ENCODE measurements around the gene UGGT2.
"Not testable (repeated sequence)": the region's sequence is repeated elsewhere in the genome, so short reads cannot be mapped to it uniquely, and the experiment has no call there.

Gene UGGT2

DNA sequence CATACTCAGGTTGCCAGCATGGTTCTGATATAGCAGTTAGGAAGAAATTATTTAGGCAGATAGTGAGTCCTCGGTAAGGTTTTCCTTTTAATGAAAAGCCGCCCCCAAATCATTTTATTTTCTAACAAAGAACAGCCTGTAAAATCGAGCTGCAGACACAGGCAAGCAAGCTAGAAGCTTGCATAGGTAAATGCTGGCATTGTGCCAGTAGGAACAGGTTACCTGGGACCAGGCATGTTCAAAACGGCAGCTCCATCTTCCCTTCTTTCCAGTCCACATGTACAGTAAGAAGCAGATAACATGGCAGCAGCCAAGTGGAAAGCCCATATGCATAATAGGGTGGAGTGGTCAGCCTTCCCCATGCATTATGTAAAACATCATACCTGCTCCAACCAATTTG lies 71.1 kb downstream of the UGGT2 start:
- no peak for DNase-seq (ENCODE audit: low read depth in 2 of 3, low spot score in 2 of 3)

DNA sequence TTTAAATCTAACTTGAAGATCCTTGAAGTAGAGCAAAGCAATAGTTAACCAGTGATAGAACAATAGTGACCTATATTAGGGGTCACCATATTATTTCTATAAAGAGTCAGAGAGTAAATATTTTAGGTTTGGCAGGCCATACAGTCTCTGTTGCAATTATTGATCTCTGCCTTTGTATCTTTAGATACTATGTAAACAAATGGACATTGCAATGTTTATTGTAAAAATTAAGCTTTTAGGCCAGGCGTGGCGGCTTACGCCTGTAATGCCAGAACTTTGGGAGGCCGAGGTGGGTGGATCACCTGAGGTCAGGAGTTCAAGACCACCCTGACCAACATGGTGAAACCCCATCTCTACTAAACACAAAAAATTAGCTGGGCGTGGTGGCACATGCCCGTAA lies 80.5 kb downstream of the UGGT2 start:
- DNase-seq (ENCODE audit: low read depth in 2 of 3, low spot score in 2 of 3) = not testable (repeated sequence)

DNA sequence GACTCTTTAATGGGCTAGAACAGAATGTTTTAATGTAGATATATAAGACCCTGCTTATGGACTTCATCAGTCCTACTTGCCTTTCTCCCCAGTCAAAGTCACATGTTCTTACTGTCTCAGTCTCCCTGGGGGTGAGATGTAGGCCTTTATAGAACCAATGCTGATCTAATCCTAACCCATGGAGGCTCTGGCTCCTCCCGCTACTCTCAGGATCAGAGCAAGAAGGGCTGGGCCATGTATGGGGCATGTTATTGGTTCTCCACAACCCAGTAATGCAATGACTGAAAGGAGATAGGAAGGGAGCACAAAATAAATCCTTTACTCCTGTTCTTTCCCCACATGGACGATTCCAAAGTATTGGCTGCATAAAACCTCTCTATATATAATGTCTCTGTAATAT lies 82.3 kb downstream of the UGGT2 start:
- no peak for DNase-seq (ENCODE audit: low read depth in 2 of 3, low spot score in 2 of 3)

DNA sequence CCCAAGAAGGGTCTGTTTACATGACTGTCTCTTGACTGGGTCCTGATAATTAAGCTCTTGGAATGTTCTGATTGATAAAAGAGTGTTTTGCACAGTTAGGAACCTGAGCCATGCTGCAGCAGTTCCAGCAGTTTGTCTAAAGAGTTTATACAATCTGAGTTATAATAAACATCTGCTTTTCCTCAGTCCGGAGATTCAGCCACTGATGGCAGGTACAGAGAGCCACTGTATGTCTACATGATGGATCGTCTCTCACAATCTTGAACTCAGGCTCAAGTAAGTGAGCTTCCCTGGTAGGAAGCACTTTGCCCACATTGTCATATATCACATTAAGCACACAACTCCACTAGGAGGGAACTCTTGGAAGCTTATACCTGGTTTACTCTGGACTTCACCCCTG lies 84.3 kb downstream of the UGGT2 start:
- no peak for DNase-seq (ENCODE audit: low read depth in 2 of 3, low spot score in 2 of 3)

DNA sequence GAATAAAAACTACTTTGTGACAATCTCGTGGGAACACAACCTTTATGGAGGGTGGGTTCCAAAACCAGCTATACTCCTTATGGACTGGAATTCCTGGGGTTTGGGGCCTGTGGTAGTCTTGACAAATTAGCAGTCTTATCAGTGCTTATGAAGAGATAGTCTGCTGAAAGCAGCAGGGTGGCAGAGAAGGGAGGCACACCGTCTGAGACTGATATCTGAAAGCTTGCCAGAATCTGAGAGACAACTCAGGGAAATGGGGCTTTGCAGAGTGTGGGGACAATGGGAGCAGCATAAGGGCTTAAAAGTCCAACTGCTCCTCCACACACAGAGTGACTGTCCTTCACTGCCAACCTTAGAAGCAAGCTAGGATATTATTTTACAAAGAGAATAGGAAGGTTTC lies 95.9 kb downstream of the UGGT2 start:
- DNase-seq (ENCODE audit: low read depth in 2 of 3, low spot score in 2 of 3) = no peak

DNA sequence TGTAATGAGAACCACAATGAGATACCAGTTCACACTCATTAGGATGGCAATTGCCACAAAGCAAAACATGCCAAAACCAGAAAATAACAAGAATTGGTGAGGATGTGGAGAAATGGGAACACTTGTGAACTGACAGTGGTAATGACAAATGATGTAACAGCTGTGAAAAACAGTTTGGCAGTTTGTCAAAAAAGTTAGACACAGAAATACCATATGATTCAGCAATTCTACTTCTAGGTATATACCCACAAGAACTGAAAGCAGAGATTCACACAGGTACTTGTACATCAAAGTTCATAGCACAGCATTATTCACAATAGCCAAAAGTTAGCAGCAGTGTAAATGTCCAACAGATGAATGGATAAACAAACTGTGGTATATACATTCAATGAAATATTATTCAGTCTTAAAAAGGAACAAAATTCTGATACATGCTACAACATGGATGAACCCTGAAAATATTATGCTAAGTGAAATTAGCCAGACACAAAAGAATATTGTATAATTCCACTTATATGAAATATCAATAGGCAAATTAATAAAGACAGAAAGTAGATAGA lies 96.5 kb downstream of the UGGT2 start:
- no peak for DNase-seq (ENCODE audit: low read depth in 2 of 3, low spot score in 2 of 3)

DNA sequence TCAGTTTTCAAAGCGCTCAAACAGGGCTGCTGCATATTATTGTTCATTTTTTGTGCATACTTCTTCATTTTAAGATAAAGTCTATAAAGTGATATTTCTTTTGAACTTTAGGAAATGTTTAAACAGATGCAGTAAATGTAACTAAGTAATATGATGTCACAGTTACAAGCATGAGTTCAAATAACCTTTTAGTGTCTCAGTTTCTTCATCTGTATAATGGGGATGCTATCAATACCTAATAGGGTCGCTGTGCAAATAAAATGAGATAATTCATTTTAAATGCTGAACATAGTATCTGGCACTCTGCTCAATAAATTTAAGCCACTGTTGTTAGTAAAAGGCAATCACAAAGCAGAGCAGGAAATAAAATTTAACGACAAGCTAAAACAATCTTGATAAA lies 97.5 kb downstream of the UGGT2 start:
- DNase-seq (ENCODE audit: low read depth in 2 of 3, low spot score in 2 of 3) = no peak

DNA sequence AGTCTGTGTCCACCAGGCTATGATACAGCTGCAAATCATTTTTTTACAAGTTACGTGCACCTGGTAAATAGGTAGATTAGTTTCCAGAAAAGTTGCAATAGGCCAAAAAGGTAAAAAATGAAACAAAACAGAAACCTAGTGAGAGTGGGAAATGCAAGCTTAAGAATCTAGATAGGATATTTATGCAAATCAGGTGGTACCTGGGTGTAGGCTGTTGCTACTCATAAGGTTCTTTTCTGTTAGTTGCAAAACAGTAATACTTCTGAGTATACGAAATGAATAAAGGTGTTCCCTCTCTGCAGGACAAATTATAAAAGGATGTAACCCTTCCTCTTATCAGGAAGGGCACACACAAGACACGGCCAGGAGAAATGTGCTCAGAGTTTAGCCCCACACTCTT lies 97.9 kb downstream of the UGGT2 start:
- no peak for DNase-seq (ENCODE audit: low read depth in 2 of 3, low spot score in 2 of 3)

DNA sequence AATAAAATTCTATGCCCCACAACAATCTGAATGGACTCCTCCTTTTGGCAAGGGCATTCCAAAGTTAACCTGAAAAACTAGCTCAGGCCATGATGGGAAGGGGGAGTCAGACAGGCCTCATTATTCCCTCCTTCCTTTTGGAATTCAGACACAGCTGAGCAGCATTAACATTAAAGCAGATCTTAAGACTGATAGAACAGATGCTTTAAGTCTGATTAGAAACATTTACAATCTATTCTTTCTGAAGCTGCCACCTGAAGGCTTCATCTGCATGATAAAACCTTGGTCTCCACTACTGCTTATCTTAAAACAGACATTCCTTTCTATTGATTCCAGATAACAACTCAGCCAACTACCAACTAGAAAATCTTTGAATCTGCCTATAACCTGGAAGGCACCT lies 98.9 kb downstream of the UGGT2 start:
- DNase-seq (ENCODE audit: low read depth in 2 of 3, low spot score in 2 of 3) = no peak

DNA sequence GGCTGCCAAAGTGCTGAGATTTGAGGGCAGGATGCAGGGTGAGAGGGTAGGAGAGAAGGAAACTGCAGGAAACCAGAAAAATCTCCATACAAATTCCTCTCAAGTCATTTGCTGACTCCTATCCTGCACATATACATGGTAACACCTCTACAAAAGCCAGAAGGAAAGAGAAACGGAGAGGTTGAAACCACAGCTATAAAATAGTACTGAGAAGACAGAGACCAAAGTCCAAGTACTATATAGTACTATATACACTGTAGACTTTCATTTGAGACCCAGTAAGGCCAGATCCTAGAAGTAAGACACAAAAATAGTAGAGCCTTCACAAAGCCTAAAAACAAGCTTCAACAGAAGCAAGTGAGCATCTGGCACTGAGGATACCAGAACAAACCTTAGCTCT lies 103.1 kb downstream of the UGGT2 start:
- no peak for DNase-seq (ENCODE audit: low read depth in 2 of 3, low spot score in 2 of 3)

DNA sequence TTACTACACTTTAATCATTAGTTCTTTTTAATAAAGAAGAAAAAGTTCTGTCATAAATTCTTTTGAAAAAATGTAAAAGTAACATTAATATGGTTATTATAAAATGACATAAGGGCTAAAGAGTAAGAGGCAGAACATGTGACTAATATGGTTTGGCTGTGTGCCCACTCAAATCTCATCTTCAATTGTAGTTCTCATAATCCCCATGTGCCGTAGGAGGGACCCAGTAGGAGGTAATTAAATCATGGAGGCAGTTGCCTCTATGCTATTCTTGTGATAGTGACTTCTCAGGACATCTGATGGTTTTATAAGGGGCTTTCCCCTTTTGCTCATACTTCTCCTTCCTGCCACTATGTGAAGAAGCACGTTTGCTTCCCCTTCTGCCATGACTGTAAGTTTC lies 104.5 kb downstream of the UGGT2 start:
- DNase-seq (ENCODE audit: low read depth in 2 of 3, low spot score in 2 of 3) = no peak

DNA sequence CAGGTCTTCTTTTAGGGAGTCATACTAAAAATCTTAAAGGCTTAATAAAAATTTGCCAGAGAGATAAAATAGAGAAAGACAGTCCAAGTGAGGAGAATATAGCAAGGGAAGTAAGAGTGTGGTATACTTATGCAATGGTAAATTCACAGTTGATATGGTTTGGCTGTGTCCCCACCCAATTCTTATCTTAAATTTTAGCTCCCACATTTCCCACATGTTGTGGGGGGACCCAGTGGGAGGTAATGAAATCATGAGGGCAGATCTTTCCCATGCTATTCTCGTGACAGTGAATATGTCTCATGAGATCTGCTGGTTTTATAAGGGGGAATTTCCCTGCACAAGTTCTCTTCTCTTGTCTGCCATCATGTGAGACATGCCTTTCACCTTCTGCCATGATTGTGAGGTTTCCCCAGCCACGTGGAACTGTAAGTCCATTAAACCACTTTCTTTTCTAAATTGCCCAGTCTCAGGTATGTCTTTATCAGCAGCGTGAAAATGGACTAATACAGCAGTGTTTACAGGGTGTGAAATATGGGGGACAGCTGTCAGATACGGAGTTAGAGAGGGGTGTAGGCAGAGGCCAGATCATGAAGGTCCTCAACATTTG lies 115.4 kb downstream of the UGGT2 start:
- no peak for DNase-seq (ENCODE audit: low read depth in 2 of 3, low spot score in 2 of 3)

DNA sequence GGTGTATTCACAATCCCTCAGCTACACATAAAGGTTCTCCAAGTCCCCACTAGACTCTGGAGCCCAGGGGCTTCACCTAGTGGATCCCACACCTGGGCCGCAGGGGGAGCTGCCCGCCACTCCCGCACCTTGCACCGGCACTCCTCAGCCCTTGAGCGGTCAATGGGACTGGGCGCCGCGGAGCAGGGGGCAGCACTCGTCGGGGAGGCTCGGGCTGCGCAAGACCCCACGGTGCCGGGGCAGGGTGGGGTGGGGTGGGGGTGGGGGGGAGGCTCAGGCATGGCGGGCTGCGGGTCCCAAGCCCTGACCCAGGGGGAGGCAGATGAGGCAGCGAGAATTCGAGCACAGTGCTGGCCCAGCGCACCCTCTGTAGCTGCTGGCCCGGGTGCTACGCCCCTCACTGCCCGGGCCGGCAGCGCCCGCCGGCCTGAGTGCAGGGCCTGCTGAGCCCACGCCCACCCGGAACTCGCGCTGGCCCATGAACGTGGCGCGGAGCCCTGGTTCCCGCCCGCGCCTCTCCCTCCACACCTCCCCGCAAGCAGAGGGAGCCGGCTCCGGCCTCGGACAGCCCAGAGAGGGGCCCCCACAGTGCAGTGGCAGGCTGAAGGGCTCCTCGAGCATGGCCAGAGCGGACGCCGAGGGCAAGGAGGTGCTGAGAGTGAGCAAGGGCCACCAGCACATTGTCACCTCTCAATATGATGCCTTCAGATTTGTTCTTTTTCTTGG lies 121.7 kb downstream of the UGGT2 start:
- DNase-seq (ENCODE audit: low read depth in 2 of 3, low spot score in 2 of 3) = no peak

DNA sequence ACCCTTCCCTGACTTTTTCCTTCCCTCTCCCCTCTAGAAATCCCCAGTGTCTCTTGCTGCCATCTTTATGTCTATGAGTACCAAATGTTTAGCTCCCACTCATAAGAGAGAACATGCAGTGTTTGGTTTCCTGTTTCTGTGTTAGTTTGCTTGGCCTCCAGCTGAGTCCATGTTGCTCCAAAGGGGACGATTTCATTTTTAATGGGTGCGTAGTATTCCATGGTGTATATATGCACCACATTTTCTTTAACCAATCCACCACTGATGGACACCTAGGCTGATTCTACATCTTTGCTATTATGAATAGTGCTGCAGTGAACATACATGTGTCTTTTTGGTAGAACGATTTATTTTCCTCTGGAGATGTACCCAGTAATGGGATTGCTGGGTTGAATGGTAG lies 123.8 kb downstream of the UGGT2 start:
- DNase-seq (ENCODE audit: low read depth in 2 of 3, low spot score in 2 of 3) = no peak

DNA sequence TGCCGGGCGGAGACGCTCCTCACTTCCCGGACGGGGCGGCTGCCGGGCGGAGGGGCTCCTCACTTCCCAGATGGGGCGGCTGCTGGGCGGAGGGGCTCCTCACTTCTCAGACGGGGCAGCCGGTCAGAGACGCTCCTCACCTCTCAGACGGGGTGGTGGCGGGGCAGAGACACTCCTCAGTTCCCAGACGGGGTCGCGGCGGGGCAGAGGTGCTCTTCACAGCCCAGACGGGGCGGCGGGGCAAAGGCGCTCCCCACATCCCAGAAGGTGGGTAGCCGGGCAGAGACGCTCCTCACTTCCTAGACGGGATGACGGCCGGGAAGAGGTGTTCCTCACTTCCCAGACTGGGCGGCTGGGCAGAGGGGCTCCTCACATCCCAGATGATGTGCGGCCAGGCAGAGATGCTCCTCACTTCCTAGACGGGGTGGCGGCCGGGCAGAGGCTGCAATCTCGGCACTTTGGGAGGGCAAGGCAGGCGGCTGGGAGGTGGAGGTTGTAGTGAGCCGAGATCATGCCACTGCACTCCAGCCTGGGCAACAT lies 124.8 kb downstream of the UGGT2 start:
- DNase-seq (ENCODE audit: low read depth in 2 of 3, low spot score in 2 of 3) = not testable (repeated sequence)

DNA sequence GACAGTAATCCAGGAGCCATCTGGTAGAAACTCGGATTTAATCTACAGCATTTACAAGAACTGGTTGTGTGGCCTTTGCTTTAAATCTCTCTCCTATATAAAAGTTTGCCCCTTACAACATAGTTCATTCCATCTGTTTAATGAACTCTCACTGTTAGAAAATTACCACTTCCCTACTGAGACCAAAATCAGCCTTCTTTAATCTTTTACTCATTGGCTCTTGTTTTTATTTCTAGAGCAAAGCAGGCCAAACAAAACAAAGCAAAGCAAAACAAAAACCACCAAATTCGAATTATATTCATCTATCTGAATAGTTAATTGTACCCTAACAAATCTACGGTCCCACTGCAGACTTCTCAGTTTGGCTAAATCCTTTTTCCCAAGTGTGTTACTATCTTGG lies 127.0 kb downstream of the UGGT2 start:
- no peak for DNase-seq (ENCODE audit: low read depth in 2 of 3, low spot score in 2 of 3)

DNA sequence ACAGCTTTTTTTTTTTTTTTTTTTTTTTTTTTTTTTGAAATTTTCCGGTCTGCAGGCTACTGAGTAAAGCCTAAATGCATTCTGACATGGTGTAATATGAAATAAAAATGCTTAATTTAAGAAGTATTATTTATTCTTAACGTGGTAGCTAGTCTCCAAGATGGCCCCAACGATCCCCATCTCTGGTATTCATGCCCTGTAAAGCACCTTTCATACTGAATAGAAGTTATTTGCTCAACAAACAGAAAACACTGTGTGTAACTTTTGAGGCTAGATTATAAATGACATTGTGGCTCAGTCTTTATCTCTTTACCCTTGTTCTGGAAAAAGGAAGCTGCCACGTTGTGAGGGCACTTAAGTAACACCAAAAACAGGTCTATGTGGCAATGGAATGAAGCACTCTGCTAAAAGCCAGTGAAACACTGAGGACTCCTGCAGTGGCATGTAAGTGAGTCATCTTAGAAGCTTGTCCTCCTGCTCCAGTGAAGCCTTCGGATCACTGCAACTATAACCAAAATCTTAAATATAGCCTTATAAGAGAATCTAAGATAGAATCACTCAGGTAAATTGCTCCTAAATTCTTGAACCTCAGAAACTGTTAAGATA lies 128.7 kb downstream of the UGGT2 start:
- no peak for DNase-seq (ENCODE audit: low read depth in 2 of 3, low spot score in 2 of 3)

DNA sequence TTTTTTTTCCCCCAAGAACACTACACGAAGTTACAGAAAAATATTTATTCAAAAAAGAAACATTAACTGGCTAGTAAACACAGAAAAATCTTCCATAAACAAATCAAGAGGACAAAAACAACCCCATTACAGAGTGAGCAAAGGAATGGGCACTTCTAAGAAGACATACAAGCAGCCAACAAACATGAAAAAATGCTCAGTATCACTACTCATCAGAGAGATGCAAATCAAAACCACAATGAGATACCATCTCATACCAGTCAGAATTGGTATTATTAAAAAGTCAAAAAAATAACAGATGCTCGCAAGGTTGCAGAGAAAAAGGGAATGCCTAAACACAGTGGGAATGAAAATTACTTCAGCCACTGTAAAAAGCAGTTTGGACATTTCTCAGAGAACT lies 131.7 kb downstream of the UGGT2 start:
- DNase-seq (ENCODE audit: low read depth in 2 of 3, low spot score in 2 of 3) = no peak

DNA sequence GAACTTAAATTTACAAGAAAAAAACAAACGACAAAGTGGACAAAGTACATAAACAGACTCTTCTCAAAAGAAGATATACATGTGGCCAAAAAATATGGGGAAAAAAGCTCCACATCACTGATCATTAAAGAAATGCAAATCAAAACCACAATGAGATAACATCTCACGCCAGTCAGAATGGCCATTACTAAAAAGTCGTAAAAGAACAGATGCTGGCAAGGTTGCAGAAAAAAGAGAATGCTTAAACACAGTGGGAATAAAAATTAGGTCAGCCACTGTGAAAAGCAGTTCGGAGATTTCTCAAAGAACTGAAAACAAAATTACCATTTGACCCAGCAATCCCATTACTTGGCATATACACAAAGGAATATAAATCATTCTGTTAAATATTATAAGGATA lies 132.7 kb downstream of the UGGT2 start:
- no peak for DNase-seq (ENCODE audit: low read depth in 2 of 3, low spot score in 2 of 3)

DNA sequence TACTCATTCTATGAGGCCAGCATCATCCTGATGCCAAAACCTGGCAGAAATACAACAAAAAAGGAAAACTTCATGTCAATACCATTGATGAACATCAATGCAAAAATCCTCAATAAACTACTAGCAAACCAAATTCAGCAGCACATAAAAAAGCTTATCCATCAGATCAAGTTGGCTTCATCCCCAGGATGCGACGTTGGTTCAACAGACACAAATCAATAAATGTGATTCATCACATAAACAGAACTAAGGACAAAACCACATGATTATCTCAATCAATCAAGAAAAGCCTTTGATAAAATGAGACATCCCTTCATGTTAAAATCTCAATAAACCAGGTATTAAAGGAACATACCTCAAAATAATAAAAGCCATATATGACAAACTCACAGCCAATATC lies 134.3 kb downstream of the UGGT2 start:
- DNase-seq (ENCODE audit: low read depth in 2 of 3, low spot score in 2 of 3) = no peak

DNA sequence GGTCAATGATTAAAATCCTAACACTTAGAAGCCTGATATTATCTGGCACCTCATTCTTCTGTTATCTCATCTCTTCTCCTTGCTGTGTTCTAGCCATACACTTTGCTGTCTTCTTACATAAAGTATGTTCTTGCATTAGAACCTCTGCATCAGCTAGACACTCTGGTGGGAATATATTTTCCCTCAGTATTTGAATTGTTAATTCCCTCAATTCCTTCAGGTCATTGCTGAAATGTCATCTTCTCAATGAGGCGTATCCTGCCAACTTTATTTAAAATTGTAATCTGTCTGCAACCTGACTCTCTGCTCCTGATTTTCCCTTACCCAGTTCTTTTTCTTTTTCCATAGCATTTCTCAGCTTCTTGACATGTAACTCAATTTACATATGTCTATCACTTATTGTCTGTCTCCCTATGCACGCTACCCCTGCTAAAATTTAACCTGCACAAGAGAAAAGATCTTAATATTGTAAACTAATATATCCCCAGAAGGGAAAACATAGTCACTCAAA lies 138.2 kb downstream of the UGGT2 start:
- DNase-seq (ENCODE audit: low read depth in 2 of 3, low spot score in 2 of 3) = no peak

DNA sequence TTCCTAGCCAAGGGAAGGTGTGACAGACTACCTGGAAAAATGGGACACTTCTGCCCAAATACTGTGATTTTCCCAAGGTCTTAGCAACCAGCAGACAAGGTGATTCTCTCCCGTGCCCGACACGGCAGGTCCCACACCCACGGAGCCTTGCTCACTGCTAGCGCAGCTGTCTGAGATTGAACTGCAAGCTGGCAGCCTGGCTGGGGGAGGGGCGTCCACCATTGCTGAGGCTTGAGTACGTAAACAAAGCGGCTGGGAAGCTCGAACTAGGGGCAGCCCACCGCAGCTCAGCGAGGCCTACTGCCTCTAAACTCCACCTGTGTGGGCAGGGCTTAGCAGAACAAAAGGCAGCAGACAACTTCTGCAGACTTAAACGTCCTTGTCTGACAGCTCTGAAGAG lies 146.2 kb downstream of the UGGT2 start:
- DNase-seq (ENCODE audit: low read depth in 2 of 3, low spot score in 2 of 3) = no peak
